Kidney glomerular epithelial cell (primary cell): Measurements from ENCODE around the gene CFC1B.
"Not testable (repeated sequence)": the region's sequence is repeated elsewhere in the genome, so short reads cannot be mapped to it uniquely, and the experiment has no call there.

Experiments
- DNase-seq: peaks from one replicate; lab custom pipeline; 2025; lab: John Stamatoyannopoulos, UW

CFC1B gene

GRCh38 chr2:130520992-130521391 lies at the start of gene CFC1B:
Gene CFC1B (plus strand): TSS chr2:130521222. CDS start chr2:130521485, 263 bp downstream.
- DNase-seq, result not testable (repeated sequence)

GRCh38 chr2:130491073-130491472 lies 29.9 kb upstream of the CFC1B start:
- not testable (repeated sequence) for DNase-seq

GRCh38 chr2:130509228-130509627 lies 11.8 kb upstream of the CFC1B start, which contains the start of gene POTEI:
Gene POTEI (minus strand): TSS chr2:130509328. CDS start chr2:130509235, 93 bp downstream.
- not testable (repeated sequence) for DNase-seq

DNA sequence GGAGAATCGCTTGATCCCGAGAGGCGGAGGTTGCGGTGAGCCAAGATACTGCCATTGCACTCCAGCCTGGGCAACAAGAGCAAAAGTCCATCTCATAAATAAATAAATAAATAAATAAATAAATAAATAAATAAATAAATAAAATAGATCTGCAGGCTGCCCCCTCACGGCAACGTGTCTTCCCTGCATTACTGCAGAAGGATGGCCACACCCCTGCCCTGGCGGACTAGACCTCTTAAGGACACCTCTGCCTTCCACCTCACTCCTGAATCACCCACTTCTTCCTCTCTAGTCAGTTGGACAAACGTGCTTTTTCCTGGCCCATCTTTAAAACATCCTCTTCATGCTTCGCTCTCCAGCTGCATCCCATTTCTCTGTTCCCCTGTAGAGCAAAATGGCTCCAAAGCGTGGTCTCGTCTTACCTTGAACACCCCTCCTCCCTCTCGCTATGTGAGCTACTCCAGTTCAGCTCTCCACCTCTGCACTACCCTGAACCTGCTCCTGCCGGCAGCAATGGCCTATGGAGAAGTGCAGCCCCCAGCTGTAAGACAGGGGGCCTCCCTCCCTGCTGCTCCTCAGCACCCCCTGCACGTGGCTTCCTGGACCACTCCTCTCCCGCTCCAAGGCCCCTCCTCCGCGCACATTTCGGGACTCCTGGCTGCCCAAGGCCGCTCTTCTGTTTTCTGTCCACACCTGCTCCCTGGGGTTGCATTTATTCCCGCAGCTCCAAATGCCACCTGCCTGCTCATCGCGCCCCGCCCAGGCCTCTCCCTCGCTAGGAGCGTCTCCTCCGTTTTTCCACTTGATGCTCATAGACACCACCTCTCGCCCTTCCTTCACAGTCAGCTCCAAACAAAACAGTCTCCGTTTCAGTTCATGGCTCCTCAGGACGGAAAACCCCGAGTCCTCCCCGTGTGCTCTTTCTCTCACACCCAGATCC lies 9.9 kb upstream of the CFC1B start:
- DNase-seq, result not testable (repeated sequence)

DNA sequence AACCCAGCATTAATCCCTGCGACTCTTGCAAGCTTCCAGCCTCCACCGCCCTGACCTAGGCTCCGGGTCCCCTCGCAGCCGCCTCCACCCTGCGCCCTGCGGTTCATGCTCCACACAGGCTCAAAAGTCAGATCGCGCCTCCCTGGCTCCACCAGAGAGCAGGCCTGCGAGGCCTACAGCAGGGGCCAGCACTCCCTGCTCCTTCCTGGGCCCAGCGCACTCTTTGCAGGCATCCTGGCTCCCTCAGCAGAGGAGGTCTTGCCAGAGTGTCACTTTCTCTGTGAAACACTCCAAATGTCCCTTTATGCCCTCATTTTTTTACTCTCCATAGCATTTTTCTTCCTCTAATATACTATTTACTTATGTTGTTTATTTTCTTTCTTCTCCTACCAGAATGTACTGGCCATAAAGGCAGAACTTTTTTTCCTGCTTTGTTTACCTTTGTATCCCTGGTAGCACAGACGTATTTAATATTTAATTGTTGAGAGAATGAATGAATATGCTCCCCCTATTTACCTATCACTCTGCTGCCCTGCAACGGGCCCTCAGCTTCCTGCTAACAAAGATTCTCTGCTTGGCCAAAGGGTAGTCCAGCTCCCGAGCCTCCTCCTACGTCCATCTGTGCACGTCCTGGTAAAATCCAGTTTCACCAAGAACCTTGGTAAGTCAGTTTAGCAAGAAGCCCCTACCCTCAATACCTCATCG lies 9.1 kb upstream of the CFC1B start:
- not testable (repeated sequence) for DNase-seq

DNA sequence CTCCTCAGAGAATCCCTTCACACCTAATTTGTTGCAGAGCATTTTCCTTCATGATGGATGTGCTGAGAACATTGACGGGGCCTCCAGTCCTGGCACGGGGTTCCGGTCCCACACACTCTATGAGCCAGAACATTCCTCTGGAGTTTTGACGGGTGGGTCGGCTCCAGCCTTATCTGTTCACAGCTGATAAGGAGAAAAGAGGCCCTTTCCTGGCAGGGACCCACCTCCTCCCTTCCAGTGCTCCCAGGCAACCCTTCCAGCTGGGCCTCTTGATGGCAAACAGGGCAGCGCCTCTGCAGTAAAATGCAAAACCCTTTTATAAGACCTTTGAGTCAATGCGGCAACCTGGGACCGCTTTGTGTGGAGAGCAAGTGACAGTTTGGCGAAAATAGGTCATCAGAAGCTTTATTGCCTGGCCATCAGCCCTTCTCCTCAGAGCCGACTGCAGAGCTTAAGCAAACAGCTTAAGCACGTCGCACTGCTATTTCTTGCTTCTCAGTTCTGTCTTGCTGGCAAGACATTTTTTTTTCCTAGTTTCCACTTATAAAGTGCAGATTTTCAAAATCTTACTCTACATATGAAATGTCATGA lies 2.4 kb upstream of the CFC1B start:
- not testable (repeated sequence) for DNase-seq

- not testable (repeated sequence) for DNase-seq
Measured at GRCh38 chr2:130522390-130522789, 1.4 kb downstream of the CFC1B start.

DNA sequence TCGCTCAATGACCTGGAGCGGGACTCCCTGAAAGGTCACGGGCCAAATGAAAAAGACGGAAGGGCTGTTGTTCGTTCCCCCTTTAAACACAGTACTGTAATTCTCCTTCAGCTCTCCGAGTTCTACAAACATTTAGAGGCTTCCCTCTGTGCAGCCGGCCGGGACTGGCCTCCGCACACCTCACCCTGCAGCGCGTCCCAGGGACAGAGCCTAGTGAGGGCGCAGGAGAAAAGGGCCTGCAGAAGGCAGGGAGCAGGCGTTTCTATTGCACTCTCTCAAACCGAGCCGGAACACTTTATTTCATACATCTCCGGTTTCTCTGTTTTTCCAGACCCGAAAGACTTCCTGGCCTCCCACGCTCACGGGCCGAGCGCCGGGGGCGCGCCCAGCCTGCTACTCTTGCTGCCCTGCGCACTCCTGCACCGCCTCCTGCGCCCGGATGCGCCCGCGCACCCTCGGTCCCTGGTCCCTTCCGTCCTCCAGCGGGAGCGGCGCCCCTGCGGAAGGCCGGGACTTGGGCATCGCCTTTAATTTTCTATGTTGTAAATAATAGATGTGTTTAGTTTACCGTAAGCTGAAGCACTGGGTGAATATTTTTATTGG lies 6.4 kb downstream of the CFC1B start:
- not testable (repeated sequence) for DNase-seq

- DNase-seq, result not testable (repeated sequence)
Measured at GRCh38 chr2:130529545-130529944, 8.5 kb downstream of the CFC1B start.

DNA sequence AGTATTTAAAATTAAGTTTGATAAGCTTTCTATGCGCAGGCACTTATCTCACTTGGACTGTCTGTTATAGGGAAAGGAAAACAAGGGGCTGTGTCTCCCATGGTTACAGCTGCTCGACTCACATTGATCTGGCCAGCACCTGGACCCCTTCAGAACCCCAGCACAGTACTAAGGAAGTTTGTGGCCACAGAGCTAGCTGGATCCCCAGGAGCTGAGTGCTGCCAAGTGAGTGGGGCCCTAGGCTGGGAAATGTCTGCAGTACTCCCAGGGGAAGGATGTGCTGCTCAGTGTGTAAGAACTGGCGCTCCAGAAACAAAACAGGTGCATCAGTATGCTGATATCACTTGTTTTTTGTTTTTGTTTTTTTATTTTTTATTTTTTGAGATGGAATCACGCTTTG lies 9.2 kb downstream of the CFC1B start:
- DNase-seq, result not testable (repeated sequence)

GRCh38 chr2:130531225-130531624 lies 10.2 kb downstream of the CFC1B start:
- not testable (repeated sequence) for DNase-seq

DNA sequence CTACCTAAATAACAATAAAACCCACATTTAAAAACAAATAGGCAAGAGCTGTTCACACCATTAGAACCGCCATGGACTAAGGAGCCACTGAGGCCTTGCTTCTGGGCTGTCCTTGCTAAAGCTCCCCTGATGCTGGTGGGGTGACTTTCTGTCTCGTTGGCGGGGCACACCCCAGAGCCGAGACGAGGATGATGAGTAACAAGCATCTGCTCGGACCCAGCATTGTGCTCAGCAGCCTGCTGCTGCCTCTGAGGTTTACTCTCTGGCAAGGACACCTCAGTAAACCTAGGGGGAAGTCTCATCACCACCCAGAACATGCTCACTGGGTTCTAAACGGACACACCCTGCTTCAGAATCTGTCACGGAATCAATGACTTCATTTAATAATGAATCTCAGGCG lies 10.7 kb downstream of the CFC1B start:
- not testable (repeated sequence) for DNase-seq

GRCh38 chr2:130536654-130537053 lies 15.6 kb downstream of the CFC1B start:
- not testable (repeated sequence) for DNase-seq

- DNase-seq, result not testable (repeated sequence)
Measured at GRCh38 chr2:130538271-130538670, 17.2 kb downstream of the CFC1B start.

GRCh38 chr2:130542789-130543188 lies 21.8 kb downstream of the CFC1B start:
- DNase-seq, result not testable (repeated sequence)

- not testable (repeated sequence) for DNase-seq
Measured at GRCh38 chr2:130543785-130544528, 22.9 kb downstream of the CFC1B start.

DNA sequence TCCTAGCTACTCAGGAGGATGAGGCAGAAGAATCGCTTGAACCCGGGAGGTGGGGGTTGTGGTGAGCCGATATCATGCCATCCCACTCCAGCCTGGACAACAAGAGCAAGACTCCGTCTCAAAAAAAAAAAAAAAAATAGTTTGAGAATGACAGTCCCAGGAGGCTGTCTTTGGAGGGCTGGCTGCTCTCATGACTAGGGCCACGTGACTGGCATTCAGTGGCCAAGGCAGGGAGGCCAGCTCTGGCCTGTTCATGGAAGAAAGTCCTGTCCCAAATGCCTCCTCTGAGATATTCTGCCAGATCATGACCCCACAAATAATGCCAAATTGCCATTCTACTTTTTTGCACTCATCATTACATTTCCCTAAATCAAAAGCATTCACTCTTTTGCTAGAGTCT lies 24.0 kb downstream of the CFC1B start:
- DNase-seq, result not testable (repeated sequence)

GRCh38 chr2:130548418-130548817 lies 27.4 kb downstream of the CFC1B start:
- not testable (repeated sequence) for DNase-seq

DNA sequence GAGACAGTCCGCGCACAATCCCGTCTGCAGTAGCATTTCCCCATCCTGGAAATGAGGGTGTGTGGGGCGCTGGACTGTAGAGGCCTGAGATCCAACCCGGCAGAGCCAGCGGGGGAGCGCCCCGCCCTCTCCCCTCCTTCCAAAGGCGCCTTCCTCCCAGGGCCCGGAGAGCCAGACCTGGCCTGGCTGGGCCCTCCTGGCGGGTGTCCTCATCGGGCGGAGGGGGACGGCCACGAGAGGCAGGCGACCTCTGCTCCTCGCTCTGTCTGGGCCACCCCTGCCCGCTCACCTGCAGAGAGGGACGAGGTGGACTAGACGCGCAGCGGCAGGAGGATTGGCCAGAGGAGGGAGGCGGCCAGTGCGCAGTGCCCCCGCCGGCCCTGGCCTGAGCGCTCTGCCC lies 28.5 kb downstream of the CFC1B start:
- DNase-seq, result not testable (repeated sequence)

GRCh38 chr2:130554178-130554577 lies 33.2 kb downstream of the CFC1B start:
- DNase-seq, result not testable (repeated sequence)

DNA sequence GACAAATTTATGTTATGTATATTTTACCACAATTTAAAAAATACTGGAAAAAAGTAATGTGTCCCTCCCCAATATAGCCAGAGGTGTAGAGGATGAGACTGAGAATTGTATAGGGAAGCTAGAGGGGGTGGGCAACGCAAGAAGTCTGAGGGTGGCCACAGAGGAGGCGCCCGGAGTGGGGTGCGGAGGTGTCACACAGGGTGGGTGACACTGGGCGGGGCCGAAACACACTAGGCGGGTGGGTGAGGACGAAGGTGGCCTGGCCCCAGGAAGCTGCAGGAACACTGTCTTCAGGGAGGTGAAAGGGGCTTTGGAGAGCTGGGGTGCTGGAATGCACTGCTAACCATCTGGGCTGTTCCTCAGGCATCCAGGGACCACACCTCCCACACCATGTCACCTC lies 35.4 kb downstream of the CFC1B start:
- not testable (repeated sequence) for DNase-seq
